OCI-LY1 (cell line): ENCODE results near the gene MYO1G.

Source experiments
- H2AFZ ChIP-seq: fragments of 200-600 bp; sonication (generic), shearing (Covaris generic); 2 replicates; pipeline ENCODE4 v1.6.0; 2014; ENCODE audit warnings: antibody characterized with exemption, mild to moderate bottlenecking, low read length
- H3F3A ChIP-seq: fragments of 200-600 bp; sonication (generic), shearing (Covaris generic); 2 replicates; pipeline ENCODE4 v1.6.0; 2014; ENCODE audit warnings: mild to moderate bottlenecking, antibody characterized with exemption, low read length, moderate library complexity; ENCODE audit not compliant: insufficient read depth
- H3K27ac ChIP-seq: fragments of 200-600 bp; sonication (generic); 2 replicates; pipeline ENCODE4 v1.5.1; 2014; ENCODE audit warnings: low read length, mixed run types, mild to moderate bottlenecking, low read depth; ENCODE audit not compliant: poor library complexity, severe bottlenecking
- H3K27me3 ChIP-seq: fragments of 200-600 bp; sonication (generic); 2 replicates; pipeline ENCODE4 v1.6.0; 2014; ENCODE audit warnings: antibody characterized with exemption, mild to moderate bottlenecking, low read length, moderate library complexity; ENCODE audit not compliant: insufficient read depth
- H3K36me3 ChIP-seq: fragments of 200-600 bp; sonication (generic); 2 replicates; pipeline ENCODE4 v1.6.1; 2014; ENCODE audit warnings: mild to moderate bottlenecking, antibody characterized with exemption, low read length, moderate library complexity, mixed read lengths; ENCODE audit not compliant: insufficient read depth
- H3K4me1 ChIP-seq: fragments of 200-600 bp; sonication (generic); 2 replicates; pipeline ENCODE4 v1.5.1; 2014; ENCODE audit warnings: mild to moderate bottlenecking, low read length, moderate library complexity; ENCODE audit not compliant: insufficient read depth, severe bottlenecking
- H3K4me2 ChIP-seq: fragments of 200-600 bp; sonication (generic), shearing (Covaris generic); 2 replicates; pipeline ENCODE4 v1.6.1; 2014; ENCODE audit warnings: low read length
- H3K4me3 ChIP-seq: fragments of 200-600 bp; sonication (generic); 2 replicates; pipeline ENCODE4 v1.5.1; 2014; ENCODE audit warnings: low read length, low read depth, mild to moderate bottlenecking, mixed read lengths; ENCODE audit not compliant: poor library complexity, severe bottlenecking
- H3K79me2 ChIP-seq: fragments of 200-600 bp; shearing (Covaris generic); 2 replicates; pipeline ENCODE4 v1.6.1; 2016; ENCODE audit warnings: mixed run types, low read length, mixed read lengths; ENCODE audit not compliant: insufficient read depth
- H3K9ac ChIP-seq: fragments of 200-600 bp; sonication (generic), shearing (Covaris generic); 2 replicates; pipeline ENCODE4 v1.6.1; 2014; ENCODE audit warnings: mild to moderate bottlenecking, low read length, mixed read lengths
- H3K9me2 ChIP-seq: fragments of 200-600 bp; sonication (generic), shearing (Covaris generic); 2 replicates; pipeline ENCODE4 v1.6.1; 2014; ENCODE audit warnings: low read depth, mild to moderate bottlenecking, low read length, mixed read lengths
- H3K9me3 ChIP-seq: fragments of 200-600 bp; shearing (Covaris generic); 2 replicates; pipeline ENCODE4 v1.6.1; 2014; ENCODE audit warnings: low read length, mixed read lengths
- H4K20me1 ChIP-seq: fragments of 200-600 bp; sonication (generic), shearing (Covaris generic); 2 replicates; pipeline ENCODE4 v1.6.0; 2016; ENCODE audit warnings: mild to moderate bottlenecking, low read length; ENCODE audit not compliant: insufficient read depth
- CTCF ChIP-seq: fragments of 200-600 bp; sonication (generic), shearing (Covaris generic); IDR thresholded peaks from 2 replicates; pipeline ENCODE4 v1.5.1; 2017; ENCODE audit warnings: mild to moderate bottlenecking, antibody characterized with exemption, low read length, moderate library complexity, mixed read lengths
- EZH2 ChIP-seq: fragments of 200-600 bp; sonication (generic), shearing (Covaris generic); IDR thresholded peaks from 2 replicates; pipeline ENCODE4 v1.8.0; 2017; ENCODE audit warnings: borderline replicate concordance, mixed run types, mild to moderate bottlenecking, antibody characterized with exemption, low read length, moderate library complexity, mixed read lengths

The MYO1G gene

GRCh38 chr7:44965441-44965903 lies 13.3 kb downstream of the MYO1G start:
- Histone ChIP-seq H3K9me3 (no peaks in the 10 kb centered on the region), H3K9me2 (no peaks in the 10 kb centered on the region), H3K36me3 (no peaks in the 10 kb centered on the region), H3K4me1 (peaks cover 22% of the 10 kb centered on the region), H3K4me3 (no peak overlapping the region), H3K4me2 (no peak overlapping the region), H4K20me1 (no peaks in the 10 kb centered on the region), H3F3A (no peaks in the 10 kb centered on the region), H3K79me2 (no peaks in the 10 kb centered on the region), H2AFZ (no peak overlapping the region), H3K9ac (no peak overlapping the region), H3K27ac (no peak overlapping the region), H3K27me3 (peaks cover 2% of the 10 kb centered on the region; the same call in 1 of the 2 replicates)
- TF ChIP-seq CTCF (no peak), EZH2 (no peak)

GRCh38 chr7:44964831-44965440 lies 13.9 kb downstream of the MYO1G start:
- H3K4me3 ChIP-seq, result no peak overlapping the region
- no peaks in the 10 kb centered on the region for H3K36me3 ChIP-seq
- no peaks in the 10 kb centered on the region for H4K20me1 ChIP-seq
- H3K9me2 ChIP-seq, result no peaks in the 10 kb centered on the region
- TF ChIP-seq EZH2 (no peak), CTCF (no peak)
- no peaks in the 10 kb centered on the region for H3K9me3 ChIP-seq
- H3K27ac ChIP-seq, result no peak overlapping the region
- H3K27me3 ChIP-seq, result peaks cover 7% of the 10 kb centered on the region; the same call in 1 of the 2 replicates
- no peak overlapping the region for H2AFZ ChIP-seq
- no peak overlapping the region for H3K4me2 ChIP-seq
- H3F3A ChIP-seq, result no peaks in the 10 kb centered on the region
- H3K9ac ChIP-seq, result no peak overlapping the region
- peaks cover 21% of the 10 kb centered on the region for H3K4me1 ChIP-seq
- no peaks in the 10 kb centered on the region for H3K79me2 ChIP-seq

- H4K20me1 ChIP-seq, result no peaks in the 10 kb centered on the region
- TF ChIP-seq EZH2 (no peak), CTCF (peak; percentile 68)
- H3K9ac ChIP-seq, result no peak overlapping the region
- H3F3A ChIP-seq, result no peaks in the 10 kb centered on the region
- no peaks in the 10 kb centered on the region for H3K9me3 ChIP-seq
- H3K4me3 ChIP-seq, result no peak overlapping the region
- H3K4me2 ChIP-seq, result no peak overlapping the region
- H3K27me3 ChIP-seq, result peaks cover 13% of the 10 kb centered on the region; the same call in 1 of the 2 replicates
- no peaks in the 10 kb centered on the region for H3K36me3 ChIP-seq
- no peak overlapping the region for H3K27ac ChIP-seq
- H2AFZ ChIP-seq, result no peak overlapping the region
- no peaks in the 10 kb centered on the region for H3K9me2 ChIP-seq
- H3K4me1 ChIP-seq, result peaks cover 18% of the 10 kb centered on the region
- H3K79me2 ChIP-seq, result no peaks in the 10 kb centered on the region
Measured at GRCh38 chr7:44964384-44964830, 14.4 kb downstream of the MYO1G start.
